Adrenal gland (tissue), 12 donors: Measurements from ENCODE around the gene ACLY. TPM values are rescaled to one million over a fixed set of nuclear protein-coding genes. Genes with fewer than 3 reads are reported as not detected.
"Not testable (repeated sequence)": the region's sequence is repeated elsewhere in the genome, so short reads cannot be mapped to it uniquely, and the experiment has no call there.

ENCODE experiments used
- DNase-seq, 7 donors: peaks; one replicate each; pipeline ENCODE4 v3.0.0-alpha.2; 2019 to 2020
- H3K27ac ChIP-seq, 5 donors: fragments of 200-600 bp; sonication (generic) in 4 of 5; 1 replicate in 3 of 5; 2 replicates in 2 of 5; pipeline versions ENCODE4 v1.5.1 to v1.8.0; 2016 to 2020; ENCODE audit warnings: mild to moderate bottlenecking in 1 of 5
- H3K27me3 ChIP-seq: fragments of 200-600 bp; 2 replicates; pipeline ENCODE4 v1.8.0; 2021
- H3K36me3 ChIP-seq, 2 donors: fragments of 200-600 bp; replicated peaks in 1 of 2; 1 replicate in 1 of 2; 2 replicates in 1 of 2; pipeline versions ENCODE4 v1.5.1 to v1.8.0; 2018 to 2022
- H3K4me1 ChIP-seq, 2 donors: fragments of 200-600 bp; replicated peaks in 1 of 2; 1 replicate in 1 of 2; 2 replicates in 1 of 2; pipeline versions ENCODE4 v1.5.1 to v1.8.0; 2018 to 2021
- H3K4me3 ChIP-seq, 4 donors: fragments of 200-600 bp; sonication (generic) in 3 of 4; one replicate each; pipeline ENCODE4 v1.5.1; 2016 to 2018
- H3K9me3 ChIP-seq, 3 donors: fragments of 200-600 bp; sonication (generic) in 1 of 3; replicated peaks in 1 of 3; 1 replicate in 2 of 3; 2 replicates in 1 of 3; pipeline versions ENCODE4 v1.5.1 to v1.8.0; 2016 to 2021
- CTCF ChIP-seq, 6 experiments: fragments of 450-650 bp in 4 of 6; fragments of 200-600 bp in 2 of 6; sonication (generic) in 1 of 6; IDR thresholded peaks; 1 replicate in 5 of 6; 2 replicates in 1 of 6; pipeline versions ENCODE4 v1.5.1 to v1.8.0; 2016 to 2021; ENCODE audit warnings: antibody characterized with exemption in 6 of 6, mild to moderate bottlenecking in 2 of 6, moderate library complexity in 1 of 6
- POLR2A ChIP-seq, 2 donors: fragments of 450-650 bp; IDR thresholded peaks; one replicate each; pipeline ENCODE4 v1.6.1; 2017; ENCODE audit warnings: antibody characterized with exemption in 2 of 2, mild to moderate bottlenecking in 2 of 2, moderate library complexity in 1 of 2
- WGBS, 4 donors: extraction: QIAGEN DNeasy Blood & Tissue Kit in 2 of 4; methylation state at CpG; one replicate each; pipeline versions ENCODE4 v1.1.5 to v1.1.7; 2013 to 2017; 5-methylcytosine and 5-hydroxymethylcytosine counted together
- intact Hi-C, 2 donors: fragments of 100-400 bp; cut with DNase I; formaldehyde crosslinking; loops; one replicate each; pipeline versions ENCODE4 v1.14.1 to v1.15.0; 2022 to 2023
- polyA plus RNA-seq, 3 donors: library from polyadenylated mRNA; stranded (reverse); fragments of 200-250 nt in 2 of 3; fragments of 350-450 nt in 1 of 3; fragmentation: Illumina TruSeq in 1 of 3; extraction: RNeasy Lipid Tissue Mini Kit (QIAGEN cat#74804) in 1 of 3; gene quantifications; one replicate each; pipeline ENCODE4 v1.2.3, GENCODE V29; 2013 to 2014
- total RNA-seq, 9 donors: library from RNA; depleted of rRNA in 4 of 9; stranded (reverse); fragments of >200 nt in 4 of 9; fragments of 120-200 nt in 1 of 9; fragmentation: NEBNext Ultra II Directional in 1 of 9; extraction: Animal tissue kit (Norgen Biotek cat#: 25700) in 1 of 9; gene quantifications; one replicate each; pipeline versions ENCODE4 v1.1.0 to v1.2.4, GENCODE V29; 2013 to 2023
- donor health status: healthy with polysubstance abuse.
- donor health status: Bipolar disorder and iron deficiency.
- donor health status: DM: yes; HTN: yes; CAD: no.
- donor health status: DM: no; HTN: no; CAD: no.
- donor health status: DM: no; HTN: no; CAD: no.
- donor health status: DM: yes; HTN: yes; CAD: no.

ACLY gene
- total and polyA plus RNA-seq, 12 donors: 18.0 to 190 (median 74.0) TPM

GRCh38 chr17:41880130-41880529, 38.6 kb downstream of the ACLY start:
- intact Hi-C loops: loop anchor here in 1 of 2 donors (10.0 kb wide), 1 partner anchor 145 kb away; the partner anchor contains the start of gene HAP1
- Histone ChIP-seq H3K4me3 (no peak overlapping the region), H3K36me3 (peaks cover 0 to 64% of the 10 kb centered on the region in 2 donors), H3K4me1 (no peaks in the 10 kb centered on the region), H3K27me3 (no peaks in the 10 kb centered on the region), H3K9me3 (no peaks in the 10 kb centered on the region), H3K27ac (no peak overlapping the region)
- 84 to 95% (median 88%) methylated on average over 4 of the region's 4 CpGs for WGBS, 4 donors
- no peak for DNase-seq
- no peak for TF ChIP-seq CTCF (IDR thresholded peaks at IDR 0.05)
- no peak for TF ChIP-seq POLR2A (IDR thresholded peaks at IDR 0.05)

GRCh38 chr17:41874293-41874670, 44.5 kb downstream of the ACLY start:
- DNase-seq, H3K9me3 ChIP-seq, H3K27ac ChIP-seq, H3K4me3 ChIP-seq, intact Hi-C loops, H3K27me3 ChIP-seq, H3K4me1 ChIP-seq: not testable (repeated sequence)
- H3K36me3 ChIP-seq: peaks cover 0 to 71% of the 10 kb centered on the region in 2 donors
- 93 to 97% (median 95%) methylated on average over 8 to 9 of the region's 9 CpGs for WGBS, 4 donors

- H3K4me3 ChIP-seq: no peak overlapping the region
- TF ChIP-seq POLR2A (IDR thresholded peaks at IDR 0.05) (no peak), CTCF (IDR thresholded peaks at IDR 0.05) (no peak)
- no peaks in the 10 kb centered on the region for H3K9me3 ChIP-seq
- H3K27me3 ChIP-seq: no peaks in the 10 kb centered on the region
- 93 to 99% (median 96%) methylated on average over 8 to 10 of the region's 10 CpGs for WGBS, 4 donors
- intact Hi-C loops: no loop called here
- H3K4me1 ChIP-seq: no peaks in the 10 kb centered on the region
- no peak for DNase-seq
- H3K36me3 ChIP-seq: peaks cover 0 to 73% of the 10 kb centered on the region in 2 donors
- no peak overlapping the region for H3K27ac ChIP-seq
These were observed 45.0 kb downstream of the ACLY start for GRCh38 chr17:41873559-41874292.

- intact Hi-C loops: no loop called here
- Histone ChIP-seq H3K4me1 (no peaks in the 10 kb centered on the region), H3K36me3 (peaks cover 0 to 67% of the 10 kb centered on the region in 2 donors), H3K27me3 (no peaks in the 10 kb centered on the region), H3K9me3 (no peaks in the 10 kb centered on the region), H3K4me3 (no peak overlapping the region), H3K27ac (no peak overlapping the region)
- TF ChIP-seq CTCF (IDR thresholded peaks at IDR 0.05) (no peak), POLR2A (IDR thresholded peaks at IDR 0.05) (no peak)
- DNase-seq: no peak
- 93 to 97% (median 96%) methylated on average over 6 to 10 of the region's 10 CpGs for WGBS, 4 donors
These were observed 47.0 kb downstream of the ACLY start for GRCh38 chr17:41871789-41872188.

- no peak for DNase-seq
- H3K4me3 ChIP-seq: no peak overlapping the region
- H3K4me1 ChIP-seq: no peaks in the 10 kb centered on the region
- H3K27ac ChIP-seq: no peak overlapping the region
- intact Hi-C loops: no loop called here
- H3K9me3 ChIP-seq: no peaks in the 10 kb centered on the region
- H3K36me3 ChIP-seq: peaks cover 0 to 65% of the 10 kb centered on the region in 2 donors
- TF ChIP-seq CTCF (IDR thresholded peaks at IDR 0.05) (no peak), POLR2A (IDR thresholded peaks at IDR 0.05) (no peak)
- 85 to 95% (median 90%) methylated on average over 2 to 7 of the region's 7 CpGs for WGBS, 4 donors
- no peaks in the 10 kb centered on the region for H3K27me3 ChIP-seq
These were observed 48.1 kb downstream of the ACLY start for GRCh38 chr17:41870627-41871026.
